WTC11 (cell line): Measurements from ENCODE around the gene KLHL35. TPM values are rescaled to one million over a fixed set of nuclear protein-coding genes. Genes with fewer than 3 reads are reported as not detected.

ENCODE experiments used
- ATAC-seq: fragments of 200-7000 bp; cut with Tn5 transposase; 2 replicates; pipeline ENCODE4 v1.10.0; 2021; ENCODE audit warnings: mild to moderate bottlenecking, moderate library complexity
- CTCF ChIA-PET: fragments of 300-600 bp; sonication (Branson Sonifier 250); formaldehyde crosslinking; loops from one replicate; lab custom pipeline; 2021; ENCODE audit warnings: antibody characterized with exemption; lab: Charles Lee
- POLR2A ChIA-PET: fragments of 350-600 bp; sonication (Branson Sonifier 250); formaldehyde crosslinking; loops from one replicate; lab custom pipeline; 2021; ENCODE audit warnings: antibody characterized with exemption; lab: Charles Lee
- DNase-seq: peaks from one replicate; pipeline ENCODE4 v3.0.0; 2021; ENCODE audit warnings: low spot score
- H3K27ac Mint-ChIP-seq: 2 replicates; pipeline ENCODE4 v1.8.0; 2021; ENCODE audit warnings: mixed read lengths
- H3K27me3 Mint-ChIP-seq: 2 replicates; pipeline ENCODE4 v1.8.0; 2021; ENCODE audit warnings: low read depth, mild to moderate bottlenecking, moderate library complexity, mixed read lengths
- H3K36me3 Mint-ChIP-seq: 2 replicates; pipeline ENCODE4 v1.8.0; 2021; ENCODE audit warnings: mixed read lengths
- H3K4me1 Mint-ChIP-seq: 2 replicates; pipeline ENCODE4 v1.8.0; 2022; ENCODE audit warnings: mixed read lengths
- H3K4me3 Mint-ChIP-seq: 2 replicates; pipeline ENCODE4 v1.8.0; 2021; ENCODE audit warnings: mild to moderate bottlenecking, moderate library complexity, mixed read lengths
- H3K9me3 Mint-ChIP-seq: 2 replicates; pipeline ENCODE4 v1.8.0; 2021; ENCODE audit warnings: mixed read lengths
- ATF1 ChIP-seq: sonication (generic); formaldehyde crosslinking; IDR thresholded peaks from 2 replicates; pipeline ENCODE4 v1.8.1; 2023; ENCODE audit warnings: mild to moderate bottlenecking, moderate library complexity, missing genetic modification reagents
- E2F1 ChIP-seq: sonication (generic); formaldehyde crosslinking; IDR thresholded peaks from 2 replicates; pipeline ENCODE4 v1.8.0; 2022; ENCODE audit warnings: mild to moderate bottlenecking, missing genetic modification reagents
- HMGA2 ChIP-seq: fragments of 250-450 bp; sonication (Bioruptor Pico); IDR thresholded peaks from 2 replicates; pipeline ENCODE4 v1.4.0; 2021; ENCODE audit warnings: mild to moderate bottlenecking, moderate library complexity
- NFYB ChIP-seq: sonication (generic); formaldehyde crosslinking; conservative IDR thresholded peaks from 2 replicates; pipeline ENCODE4 v1.8.0; 2022; ENCODE audit warnings: low read depth, missing genetic modification reagents
- NR2C2 ChIP-seq: sonication (generic); formaldehyde crosslinking; IDR thresholded peaks from 2 replicates; pipeline ENCODE4 v1.8.0; 2022; ENCODE audit warnings: mild to moderate bottlenecking, missing genetic modification reagents
- OVOL2 ChIP-seq: fragments of 250-450 bp; sonication (Bioruptor Pico); IDR thresholded peaks from 2 replicates; pipeline ENCODE4 v1.9.0; 2021; ENCODE audit warnings: mild to moderate bottlenecking, borderline replicate concordance
- PRRX2 ChIP-seq: fragments of 250-450 bp; sonication (Bioruptor Pico); IDR thresholded peaks from 2 replicates; pipeline ENCODE4 v1.8.0; 2021; ENCODE audit warnings: mild to moderate bottlenecking
- STAT6 ChIP-seq: sonication (generic); formaldehyde crosslinking; conservative IDR thresholded peaks from 2 replicates; pipeline ENCODE4 v1.8.1; 2023; ENCODE audit warnings: mild to moderate bottlenecking, low read depth, missing genetic modification reagents, moderate library complexity
- TEAD4 ChIP-seq: sonication (generic); formaldehyde crosslinking; IDR thresholded peaks from 2 replicates; pipeline ENCODE4 v1.8.0; 2022; ENCODE audit warnings: mild to moderate bottlenecking, missing genetic modification reagents
- ZBTB21 ChIP-seq: sonication (generic); formaldehyde crosslinking; IDR thresholded peaks from 2 replicates; pipeline ENCODE4 v1.8.1; 2023; ENCODE audit warnings: mild to moderate bottlenecking, missing genetic modification reagents, borderline replicate concordance
- ZNF121 ChIP-seq: sonication (generic); formaldehyde crosslinking; IDR thresholded peaks from 2 replicates; pipeline ENCODE4 v1.8.0; 2023; ENCODE audit warnings: missing genetic modification reagents
- ZNF138 ChIP-seq: sonication (generic); formaldehyde crosslinking; conservative IDR thresholded peaks from 2 replicates; pipeline ENCODE4 v1.8.1; 2022; ENCODE audit warnings: mild to moderate bottlenecking, moderate library complexity, missing genetic modification reagents
- ZNF219 ChIP-seq: sonication (generic); formaldehyde crosslinking; IDR thresholded peaks from 2 replicates; pipeline ENCODE4 v1.8.0; 2023; ENCODE audit warnings: missing genetic modification reagents, mild to moderate bottlenecking, borderline replicate concordance
- ZNF263 ChIP-seq: sonication (generic); formaldehyde crosslinking; IDR thresholded peaks from 2 replicates; pipeline ENCODE4 v1.8.1; 2022; ENCODE audit warnings: low read depth, mild to moderate bottlenecking, moderate library complexity, missing genetic modification reagents
- ZNF416 ChIP-seq: fragments of 250-450 bp; sonication (Bioruptor Pico); IDR thresholded peaks from 2 replicates; pipeline ENCODE4 v1.9.0; 2021; ENCODE audit warnings: mild to moderate bottlenecking, inconsistent platforms
- ZNF671 ChIP-seq: fragments of 250-450 bp; sonication (Bioruptor Pico); IDR thresholded peaks from 2 replicates; pipeline ENCODE4 v1.8.0; 2021; ENCODE audit warnings: mild to moderate bottlenecking
- total RNA-seq: library from RNA; stranded (reverse); gene quantifications from 3 replicates; pipeline ENCODE4 v1.2.3, GENCODE V29; 2021
- TF ChIP-seq, protein P1 (sequence below): fragments of 250-450 bp; sonication (Bioruptor Pico); IDR thresholded peaks from 2 replicates; pipeline ENCODE4 v1.9.0; 2021; ENCODE audit warnings: mild to moderate bottlenecking, borderline replicate concordance
- TF ChIP-seq, protein P2 (sequence below): sonication (generic); formaldehyde crosslinking; conservative IDR thresholded peaks from 2 replicates; pipeline ENCODE4 v1.8.1; 2022; ENCODE audit warnings: mild to moderate bottlenecking, missing genetic modification reagents
- TF ChIP-seq, protein P3 (sequence below): sonication (generic); formaldehyde crosslinking; IDR thresholded peaks from 2 replicates; pipeline ENCODE4 v1.8.1; 2023; ENCODE audit warnings: mild to moderate bottlenecking, missing genetic modification reagents, borderline replicate concordance

KLHL35 gene
- total RNA-seq, 1 experiment from 2014 or later, result 0.22 TPM

DNA sequence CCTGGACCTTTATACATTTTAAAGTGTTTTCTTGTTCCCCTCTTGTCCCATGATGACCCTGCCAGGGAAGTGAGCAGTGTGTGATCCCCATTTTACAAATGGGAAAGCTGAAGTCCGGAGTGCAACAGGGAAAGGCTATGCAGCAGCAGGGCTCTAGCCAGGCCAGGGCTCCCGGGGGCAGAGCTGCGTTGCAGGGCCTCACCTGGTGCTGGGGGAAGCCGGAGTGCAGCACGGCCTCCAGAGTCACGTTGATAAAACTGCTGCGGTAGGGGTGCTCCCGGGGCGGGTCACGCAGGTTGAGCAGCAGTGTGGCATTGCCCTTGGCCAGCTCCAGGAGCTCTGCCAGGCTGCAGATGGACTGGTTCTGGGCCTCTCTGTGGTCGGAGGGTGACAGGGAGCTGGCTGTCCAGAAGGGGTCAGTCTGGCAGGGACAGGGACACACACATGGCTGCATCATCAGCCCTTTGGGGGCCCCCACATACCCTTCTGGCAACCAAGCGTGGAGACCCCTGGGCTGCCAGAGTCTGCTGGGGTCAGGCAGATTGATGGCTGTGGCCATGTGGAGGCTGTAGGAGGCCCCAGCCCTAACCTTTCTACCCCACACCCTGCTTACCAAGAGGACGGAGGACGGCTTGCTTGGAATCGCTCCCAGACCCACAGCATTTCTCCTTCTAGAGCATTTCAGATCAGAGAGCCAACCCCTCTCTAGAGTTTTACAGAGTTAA is 9.3 kb upstream of the KLHL35 start (continued):
- TF ChIP-seq, protein P1, sequence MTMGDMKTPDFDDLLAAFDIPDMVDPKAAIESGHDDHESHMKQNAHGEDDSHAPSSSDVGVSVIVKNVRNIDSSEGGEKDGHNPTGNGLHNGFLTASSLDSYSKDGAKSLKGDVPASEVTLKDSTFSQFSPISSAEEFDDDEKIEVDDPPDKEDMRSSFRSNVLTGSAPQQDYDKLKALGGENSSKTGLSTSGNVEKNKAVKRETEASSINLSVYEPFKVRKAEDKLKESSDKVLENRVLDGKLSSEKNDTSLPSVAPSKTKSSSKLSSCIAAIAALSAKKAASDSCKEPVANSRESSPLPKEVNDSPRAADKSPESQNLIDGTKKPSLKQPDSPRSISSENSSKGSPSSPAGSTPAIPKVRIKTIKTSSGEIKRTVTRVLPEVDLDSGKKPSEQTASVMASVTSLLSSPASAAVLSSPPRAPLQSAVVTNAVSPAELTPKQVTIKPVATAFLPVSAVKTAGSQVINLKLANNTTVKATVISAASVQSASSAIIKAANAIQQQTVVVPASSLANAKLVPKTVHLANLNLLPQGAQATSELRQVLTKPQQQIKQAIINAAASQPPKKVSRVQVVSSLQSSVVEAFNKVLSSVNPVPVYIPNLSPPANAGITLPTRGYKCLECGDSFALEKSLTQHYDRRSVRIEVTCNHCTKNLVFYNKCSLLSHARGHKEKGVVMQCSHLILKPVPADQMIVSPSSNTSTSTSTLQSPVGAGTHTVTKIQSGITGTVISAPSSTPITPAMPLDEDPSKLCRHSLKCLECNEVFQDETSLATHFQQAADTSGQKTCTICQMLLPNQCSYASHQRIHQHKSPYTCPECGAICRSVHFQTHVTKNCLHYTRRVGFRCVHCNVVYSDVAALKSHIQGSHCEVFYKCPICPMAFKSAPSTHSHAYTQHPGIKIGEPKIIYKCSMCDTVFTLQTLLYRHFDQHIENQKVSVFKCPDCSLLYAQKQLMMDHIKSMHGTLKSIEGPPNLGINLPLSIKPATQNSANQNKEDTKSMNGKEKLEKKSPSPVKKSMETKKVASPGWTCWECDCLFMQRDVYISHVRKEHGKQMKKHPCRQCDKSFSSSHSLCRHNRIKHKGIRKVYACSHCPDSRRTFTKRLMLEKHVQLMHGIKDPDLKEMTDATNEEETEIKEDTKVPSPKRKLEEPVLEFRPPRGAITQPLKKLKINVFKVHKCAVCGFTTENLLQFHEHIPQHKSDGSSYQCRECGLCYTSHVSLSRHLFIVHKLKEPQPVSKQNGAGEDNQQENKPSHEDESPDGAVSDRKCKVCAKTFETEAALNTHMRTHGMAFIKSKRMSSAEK, result no peak
- TF ChIP-seq TEAD4 (CRISPR knock-in tag) (no peak), HMGA2 (no peak)

- H3K4me3 Mint-ChIP-seq, result no peak overlapping the region
- ATAC-seq (no peak), DNase-seq (no peak)
- TF ChIP-seq, protein P2, sequence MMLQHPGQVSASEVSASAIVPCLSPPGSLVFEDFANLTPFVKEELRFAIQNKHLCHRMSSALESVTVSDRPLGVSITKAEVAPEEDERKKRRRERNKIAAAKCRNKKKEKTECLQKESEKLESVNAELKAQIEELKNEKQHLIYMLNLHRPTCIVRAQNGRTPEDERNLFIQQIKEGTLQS, result no peak
- TF ChIP-seq NR2C2 (no peak), ZNF121 (CRISPR knock-in tag) (no peak), ZNF219 (CRISPR knock-in tag) (no peak), E2F1 (CRISPR knock-in tag) (no peak), ATF1 (CRISPR knock-in tag) (no peak), ZBTB21 (CRISPR knock-in tag) (no peak), ZNF416 (CRISPR knock-in tag) (no peak), ZNF138 (CRISPR knock-in tag) (no peak), ZNF263 (no peak), PRRX2 (CRISPR knock-in tag) (no peak)
- H3K36me3 Mint-ChIP-seq, result no peaks in the 10 kb centered on the region
- no peak overlapping the region for H3K27ac Mint-ChIP-seq
- H3K27me3 Mint-ChIP-seq, result peaks cover 5% of the 10 kb centered on the region
- POLR2A ChIA-PET, result no interaction called here
- H3K9me3 Mint-ChIP-seq, result no peaks in the 10 kb centered on the region
- CTCF ChIA-PET, result interaction anchor here (1.0 to 4.9 kb wide), 8 partner anchors 8 to 156 kb away, joined by 3 to 31 read pairs (median 4); partner anchors contain the start of gene KLHL35
- H3K4me1 Mint-ChIP-seq, result peaks cover 16% of the 10 kb centered on the region
These were observed 8.8 kb upstream of the KLHL35 start for GRCh38 chr11:75441804-75442132.

- peaks cover 16% of the 10 kb centered on the region for H3K4me1 Mint-ChIP-seq
- no peak overlapping the region for H3K27ac Mint-ChIP-seq
- H3K9me3 Mint-ChIP-seq, result no peaks in the 10 kb centered on the region
- H3K27me3 Mint-ChIP-seq, result peaks cover 5% of the 10 kb centered on the region
- no peak overlapping the region for H3K4me3 Mint-ChIP-seq
- DNase-seq, result no peak
- no peaks in the 10 kb centered on the region for H3K36me3 Mint-ChIP-seq
- CTCF ChIA-PET, result interaction anchor here (0.6 to 4.9 kb wide), 6 partner anchors 10 to 329 kb away, joined by 4 to 31 read pairs (median 8); no protein-coding TSS in a partner anchor
- TF ChIP-seq OVOL2 (CRISPR knock-in tag) (no peak), ZNF671 (CRISPR knock-in tag) (no peak), STAT6 (CRISPR knock-in tag) (no peak), NFYB (CRISPR knock-in tag) (no peak)
- TF ChIP-seq, protein P3, sequence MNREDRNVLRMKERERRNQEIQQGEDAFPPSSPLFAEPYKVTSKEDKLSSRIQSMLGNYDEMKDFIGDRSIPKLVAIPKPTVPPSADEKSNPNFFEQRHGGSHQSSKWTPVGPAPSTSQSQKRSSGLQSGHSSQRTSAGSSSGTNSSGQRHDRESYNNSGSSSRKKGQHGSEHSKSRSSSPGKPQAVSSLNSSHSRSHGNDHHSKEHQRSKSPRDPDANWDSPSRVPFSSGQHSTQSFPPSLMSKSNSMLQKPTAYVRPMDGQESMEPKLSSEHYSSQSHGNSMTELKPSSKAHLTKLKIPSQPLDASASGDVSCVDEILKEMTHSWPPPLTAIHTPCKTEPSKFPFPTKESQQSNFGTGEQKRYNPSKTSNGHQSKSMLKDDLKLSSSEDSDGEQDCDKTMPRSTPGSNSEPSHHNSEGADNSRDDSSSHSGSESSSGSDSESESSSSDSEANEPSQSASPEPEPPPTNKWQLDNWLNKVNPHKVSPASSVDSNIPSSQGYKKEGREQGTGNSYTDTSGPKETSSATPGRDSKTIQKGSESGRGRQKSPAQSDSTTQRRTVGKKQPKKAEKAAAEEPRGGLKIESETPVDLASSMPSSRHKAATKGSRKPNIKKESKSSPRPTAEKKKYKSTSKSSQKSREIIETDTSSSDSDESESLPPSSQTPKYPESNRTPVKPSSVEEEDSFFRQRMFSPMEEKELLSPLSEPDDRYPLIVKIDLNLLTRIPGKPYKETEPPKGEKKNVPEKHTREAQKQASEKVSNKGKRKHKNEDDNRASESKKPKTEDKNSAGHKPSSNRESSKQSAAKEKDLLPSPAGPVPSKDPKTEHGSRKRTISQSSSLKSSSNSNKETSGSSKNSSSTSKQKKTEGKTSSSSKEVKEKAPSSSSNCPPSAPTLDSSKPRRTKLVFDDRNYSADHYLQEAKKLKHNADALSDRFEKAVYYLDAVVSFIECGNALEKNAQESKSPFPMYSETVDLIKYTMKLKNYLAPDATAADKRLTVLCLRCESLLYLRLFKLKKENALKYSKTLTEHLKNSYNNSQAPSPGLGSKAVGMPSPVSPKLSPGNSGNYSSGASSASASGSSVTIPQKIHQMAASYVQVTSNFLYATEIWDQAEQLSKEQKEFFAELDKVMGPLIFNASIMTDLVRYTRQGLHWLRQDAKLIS (CRISPR knock-in tag), result no peak
- no peak for ATAC-seq
- POLR2A ChIA-PET, result interaction anchor here (0.8 kb wide), 1 partner anchor 142 kb away, joined by 3 read pairs; no protein-coding TSS in a partner anchor
These were observed 8.2 kb upstream of the KLHL35 start for GRCh38 chr11:75440960-75441803.
